Measurements from ENCODE around the gene GLYAT.
A peak's percentile ranks its signal among the peaks of the same experiment; 100 is the strongest.
"Not testable (repeated sequence)": the region's sequence is repeated elsewhere in the genome, so short reads cannot be mapped to it uniquely, and the experiment has no call there.

Gene GLYAT

DNA sequence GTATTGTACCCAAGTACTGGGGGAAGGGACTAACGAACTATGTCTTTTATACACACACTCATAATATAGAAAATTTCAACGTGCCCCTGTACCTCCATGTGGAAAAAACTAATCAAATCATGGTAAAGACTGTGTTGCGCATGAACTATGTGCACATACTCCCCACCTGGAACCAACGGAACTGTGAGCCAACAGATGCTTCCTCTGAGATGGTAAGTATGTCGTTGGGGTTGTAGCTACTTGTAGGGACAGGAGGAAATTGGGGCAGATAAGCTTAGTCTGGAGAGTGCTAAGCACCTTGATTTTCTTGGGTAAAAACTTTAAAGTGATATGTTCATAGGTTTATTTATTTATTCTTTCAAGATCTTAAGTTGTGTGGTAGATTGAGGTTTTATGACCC, 40.1 kb downstream of the GLYAT start:
- in situ Hi-C loops (cut with MboI; ENCODE audit: low pct_unique_long_range_greater_than_20kb, low sequenced_read_pairs): no loop called here
- peak; percentile 61 for DNase-seq

DNA sequence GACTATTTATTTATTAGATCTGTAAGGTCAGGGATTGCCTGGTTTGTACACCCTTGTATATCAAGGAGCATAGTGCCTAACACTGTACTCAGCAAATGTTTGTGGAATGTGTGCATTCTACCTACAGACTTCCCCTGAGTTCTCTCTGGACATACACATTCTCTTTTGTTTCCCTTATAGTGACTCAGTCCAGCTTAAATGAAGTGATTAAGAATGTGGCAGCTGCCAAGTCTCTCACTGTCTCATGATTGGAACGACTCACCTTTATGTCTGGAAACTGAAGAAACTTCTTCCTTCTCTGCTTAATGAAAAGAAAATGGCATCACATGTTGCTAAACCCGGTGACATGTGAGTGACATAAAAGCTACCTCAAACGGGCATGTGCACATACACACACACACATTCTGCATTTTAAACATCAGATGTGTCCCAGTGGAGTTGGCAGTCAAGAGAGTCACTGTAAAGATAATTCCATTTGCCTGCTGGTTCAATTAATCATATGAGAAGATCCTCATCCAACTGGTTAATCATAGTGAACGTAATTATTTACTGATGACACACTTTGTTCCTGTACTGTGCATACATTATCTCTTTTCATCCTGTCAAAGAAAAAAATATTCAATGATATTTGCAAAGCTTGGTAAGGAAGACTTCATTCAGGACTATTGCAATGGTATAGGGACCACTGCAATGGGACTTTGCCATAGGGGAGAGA, 42.8 kb downstream of the GLYAT start:
- no peak for DNase-seq
- in situ Hi-C loops (cut with MboI; ENCODE audit: low pct_unique_long_range_greater_than_20kb, low sequenced_read_pairs): no loop called here

DNA sequence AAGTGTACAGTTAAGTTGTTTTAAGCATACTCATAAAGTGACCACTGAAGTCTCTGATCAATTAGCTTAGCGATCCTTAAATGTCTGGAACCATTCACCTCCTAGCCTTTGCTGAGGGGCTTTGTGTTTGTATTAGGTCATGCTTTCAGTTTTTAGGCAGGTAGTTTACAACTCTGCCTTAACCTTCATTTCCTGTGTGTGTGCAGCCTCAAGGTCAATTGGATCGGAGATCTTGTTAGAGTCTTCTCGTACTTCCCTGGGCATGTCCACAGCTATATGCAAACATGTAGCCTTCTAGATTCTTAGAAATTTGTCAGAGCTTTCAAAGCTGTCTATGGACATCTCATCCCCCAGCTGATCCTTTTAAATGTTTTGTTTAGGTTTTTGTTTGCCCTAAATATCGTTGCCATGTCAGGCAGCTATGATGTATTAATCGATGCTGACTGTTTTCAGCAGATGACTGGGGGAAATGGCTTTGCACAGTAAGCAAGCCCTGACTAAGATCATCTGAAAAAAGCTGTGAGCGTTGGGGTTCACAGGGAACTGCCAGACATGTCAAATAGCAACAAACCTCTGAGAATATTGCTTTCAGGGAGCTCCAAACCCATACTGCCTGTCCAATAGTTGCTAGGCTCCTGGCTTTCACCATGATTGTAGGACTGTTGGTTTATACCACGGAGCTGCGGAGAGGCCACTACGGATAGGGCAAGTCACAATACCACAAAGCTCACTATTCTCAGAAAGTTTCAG, 45.6 kb downstream of the GLYAT start:
- DNase-seq: no peak
- in situ Hi-C loops (cut with MboI; ENCODE audit: low pct_unique_long_range_greater_than_20kb, low sequenced_read_pairs): no loop called here

DNA sequence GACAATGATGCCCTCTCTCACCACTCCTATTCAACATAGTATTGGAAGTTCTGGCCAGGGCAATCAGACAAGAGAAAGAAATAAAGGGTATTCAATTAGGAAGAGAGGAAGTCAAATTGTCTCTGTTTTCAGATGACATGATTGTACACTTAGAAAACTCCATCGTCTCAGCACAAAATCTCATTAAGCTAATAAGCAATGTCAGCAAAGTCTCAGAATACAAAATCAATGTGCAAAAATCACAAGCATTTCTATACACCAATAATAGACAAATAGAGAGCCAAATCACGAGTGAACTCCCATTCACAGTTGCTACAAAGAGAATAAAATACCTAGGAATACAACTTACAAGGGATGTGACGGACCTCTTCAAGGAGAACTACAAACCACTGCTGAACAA, 49.1 kb downstream of the GLYAT start:
- in situ Hi-C loops (cut with MboI; ENCODE audit: low pct_unique_long_range_greater_than_20kb, low sequenced_read_pairs); DNase-seq: not testable (repeated sequence)

DNA sequence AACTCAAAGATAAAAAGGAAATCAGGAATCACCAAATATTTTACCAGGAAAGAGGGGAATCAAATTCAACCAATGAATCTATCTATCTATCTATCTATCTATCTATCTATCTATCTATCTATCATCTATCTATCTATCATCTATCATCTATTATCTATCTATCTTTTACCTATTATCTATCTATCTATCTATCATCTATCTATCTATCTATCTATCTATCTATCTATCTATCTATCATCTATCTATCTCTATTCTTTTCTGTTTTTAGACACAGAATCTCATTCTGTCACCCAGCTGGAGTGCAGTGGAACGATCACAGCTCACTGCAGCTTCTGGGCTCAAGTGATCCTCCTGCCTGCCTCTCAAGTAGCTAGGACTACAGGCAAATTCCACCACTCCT, 54.2 kb downstream of the GLYAT start:
- in situ Hi-C loops (cut with MboI; ENCODE audit: low pct_unique_long_range_greater_than_20kb, low sequenced_read_pairs): not testable (repeated sequence)

DNA sequence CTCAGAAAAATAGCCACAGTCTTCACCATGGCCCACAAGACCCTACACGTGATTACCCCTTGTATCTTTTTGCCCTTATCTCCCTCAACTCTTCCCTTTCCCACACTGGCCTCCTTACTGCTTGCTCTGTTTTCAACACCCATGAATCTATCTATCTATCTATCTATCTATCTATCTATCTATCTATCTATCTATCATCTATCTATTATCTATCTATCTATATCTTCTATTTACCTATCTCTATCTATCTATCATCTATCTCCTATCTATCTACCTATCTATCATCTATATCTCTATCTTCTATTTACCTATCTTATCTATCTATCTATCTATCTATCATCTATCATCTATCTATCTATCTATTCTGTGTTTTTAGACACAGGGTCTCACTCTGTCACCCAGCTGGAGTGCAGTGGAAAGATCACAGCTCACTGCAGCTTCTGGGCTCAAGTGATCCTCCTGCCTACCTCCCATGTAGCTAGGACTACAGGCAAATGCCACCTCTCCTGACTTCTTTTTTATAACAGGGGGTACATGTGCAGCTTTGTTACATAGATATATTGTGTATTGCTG, 55.1 kb downstream of the GLYAT start:
- in situ Hi-C loops (cut with MboI; ENCODE audit: low pct_unique_long_range_greater_than_20kb, low sequenced_read_pairs): no loop called here

More for the DNA sequence above, 54.2 kb downstream of the GLYAT start:
- DNase-seq: not testable (repeated sequence)

DNA sequence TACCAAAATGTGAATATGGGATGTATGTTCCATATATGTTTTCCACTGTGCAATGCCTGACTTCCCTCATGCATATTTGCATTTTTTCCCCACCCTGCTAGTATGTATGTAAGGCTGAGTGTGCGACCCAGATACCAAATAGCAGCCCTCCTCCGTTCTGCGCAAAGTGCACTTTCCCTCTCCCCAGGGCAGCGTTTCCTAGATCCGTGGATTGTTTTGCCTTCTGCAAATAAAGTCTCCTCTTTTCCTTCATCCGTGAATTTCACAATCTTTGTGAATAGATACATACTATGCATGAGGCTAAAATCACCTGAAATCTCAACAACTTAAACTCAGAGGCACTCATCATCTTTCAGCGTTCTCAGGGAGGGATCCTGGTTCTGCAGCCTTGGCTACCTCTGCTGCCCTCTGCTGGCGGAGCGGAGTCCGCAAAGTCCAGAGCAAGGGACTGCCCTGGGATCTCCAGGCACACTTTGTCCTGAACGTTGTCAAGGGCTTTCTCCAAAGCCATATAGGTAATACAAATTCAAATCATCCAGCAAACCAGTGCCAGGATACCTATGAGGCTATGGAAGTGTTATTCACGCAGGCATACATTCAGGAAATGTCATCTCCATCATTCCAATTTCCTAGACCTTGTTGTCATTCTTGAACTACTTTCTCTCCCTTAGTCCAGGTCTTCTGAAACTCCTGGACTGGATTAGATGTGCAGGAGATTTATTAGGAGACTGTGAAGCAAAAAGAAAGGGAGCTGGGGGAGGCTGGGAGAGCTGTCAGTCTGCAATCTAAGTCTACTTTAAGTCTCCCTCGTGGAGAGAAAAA, 56.2 kb downstream of the GLYAT start:
- in situ Hi-C loops (cut with MboI; ENCODE audit: low pct_unique_long_range_greater_than_20kb, low sequenced_read_pairs): no loop called here
- DNase-seq: peak; percentile 70

More for the DNA sequence above, 55.1 kb downstream of the GLYAT start:
- DNase-seq: no peak

DNA sequence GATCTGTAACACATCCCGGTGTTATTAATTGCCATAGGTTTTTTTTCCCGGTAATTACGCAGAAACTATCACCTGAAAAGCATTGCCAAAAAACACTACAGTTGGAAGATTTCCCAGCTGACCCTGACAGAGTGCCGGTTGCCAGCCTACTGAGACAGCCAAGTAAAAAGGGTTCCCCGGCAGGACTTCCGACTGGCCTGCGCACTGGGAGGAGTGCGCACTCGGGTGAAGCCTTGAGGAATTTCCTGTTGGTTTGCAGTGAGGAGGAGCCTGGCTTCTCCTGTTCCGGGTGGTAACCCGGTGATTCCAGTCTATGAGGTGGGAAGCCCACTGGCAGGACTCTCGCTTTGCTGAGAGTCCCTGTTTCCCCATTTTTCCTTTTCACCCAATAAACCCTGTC, 57.1 kb downstream of the GLYAT start:
- in situ Hi-C loops (cut with MboI; ENCODE audit: low pct_unique_long_range_greater_than_20kb, low sequenced_read_pairs): no loop called here
- DNase-seq: no peak

DNA sequence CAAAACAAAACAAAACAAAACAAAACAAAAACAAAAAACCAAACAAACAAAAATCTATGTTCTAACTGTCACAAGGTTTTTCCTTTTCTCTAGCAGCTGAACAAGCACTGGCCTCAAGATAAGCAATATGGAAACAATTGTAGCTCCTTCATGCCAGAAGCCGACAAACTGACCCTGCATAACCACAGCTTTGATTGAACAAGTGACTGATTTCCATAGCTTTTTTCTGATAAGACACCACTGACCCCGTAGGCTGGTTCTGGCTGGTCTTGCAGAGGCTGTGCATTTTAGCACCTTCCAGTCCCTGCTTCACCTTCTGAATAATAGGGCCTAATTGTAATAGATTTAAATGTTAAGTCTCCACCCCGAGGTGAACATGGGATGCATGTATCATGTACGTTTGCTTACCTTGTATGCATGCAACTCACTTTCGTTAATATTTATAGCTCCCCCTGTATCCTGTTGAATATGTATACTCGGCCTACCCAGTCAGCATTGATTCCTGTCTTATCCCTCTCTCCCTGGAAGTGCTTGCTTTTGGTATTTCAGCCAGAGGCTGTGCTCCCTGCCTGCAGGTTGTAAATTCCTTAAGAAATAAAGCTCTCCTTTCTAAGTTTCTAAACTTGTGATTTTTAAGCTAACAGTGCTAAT, 59.6 kb downstream of the GLYAT start:
- in situ Hi-C loops (cut with MboI; ENCODE audit: low pct_unique_long_range_greater_than_20kb, low sequenced_read_pairs): no loop called here
- DNase-seq: no peak

DNA sequence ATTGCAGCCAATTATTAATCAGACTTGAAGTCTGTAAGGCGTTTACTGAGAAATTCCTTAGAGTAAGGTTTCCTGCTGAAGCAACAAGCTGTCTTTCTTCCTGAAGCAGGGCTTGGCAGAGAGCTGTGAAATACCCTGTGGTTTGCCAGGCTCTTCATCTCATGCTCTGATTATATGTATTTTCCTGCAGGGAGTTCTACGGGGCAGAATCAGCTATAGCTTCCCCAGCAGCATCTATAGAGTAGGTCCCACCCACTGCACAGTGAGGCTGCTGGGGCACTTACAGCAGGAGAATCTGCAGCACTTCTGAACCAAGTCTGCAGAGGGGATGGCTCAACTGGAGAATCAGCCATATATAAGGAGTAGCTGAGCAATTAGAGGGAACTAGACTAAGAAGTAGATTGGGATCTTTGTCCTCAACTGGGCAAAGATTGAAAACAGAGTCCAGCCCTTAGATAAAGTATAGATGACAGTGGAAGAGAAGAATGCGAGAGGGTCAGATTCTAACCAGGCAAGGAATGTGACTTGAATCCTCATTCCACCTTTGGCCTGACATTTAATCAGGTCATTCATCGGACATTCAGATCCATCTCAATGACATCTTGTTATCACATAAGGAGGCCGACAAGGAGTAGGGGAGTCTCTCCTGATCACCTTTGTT, 71.7 kb downstream of the GLYAT start:
- in situ Hi-C loops (cut with MboI; ENCODE audit: low pct_unique_long_range_greater_than_20kb, low sequenced_read_pairs): no loop called here
- no peak for DNase-seq

DNA sequence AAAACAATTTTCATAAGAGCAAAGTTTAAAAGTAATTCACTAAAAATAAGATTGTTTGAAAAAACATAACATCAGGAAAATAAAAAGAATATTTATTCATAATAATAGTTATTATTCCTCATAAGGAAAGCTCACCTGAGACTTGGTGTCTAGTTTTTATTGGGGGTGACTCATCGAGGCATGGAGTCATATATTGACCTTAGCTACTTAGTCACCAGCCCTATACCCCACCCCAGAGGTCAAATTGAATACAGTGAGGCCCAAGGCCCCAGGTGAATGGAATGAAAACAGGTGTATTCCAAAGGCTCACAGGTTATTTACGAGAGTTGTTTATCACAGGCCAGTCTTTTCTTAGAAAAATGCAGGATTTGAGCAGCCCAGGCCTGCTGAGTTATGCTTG, 72.3 kb downstream of the GLYAT start:
- in situ Hi-C loops (cut with MboI; ENCODE audit: low pct_unique_long_range_greater_than_20kb, low sequenced_read_pairs): no loop called here
- no peak for DNase-seq
